Mesendoderm (in vitro differentiated cells): ENCODE measurements around the gene ADH6.
"Not testable (repeated sequence)": the region's sequence is repeated elsewhere in the genome, so short reads cannot be mapped to it uniquely, and the experiment has no call there.

Experiments used
- DNase-seq: peaks from one replicate; pipeline ENCODE4 v3.0.0; 2013
- H2AK5ac ChIP-seq: 2 replicates; pipeline ENCODE4 v1.6.1; 2013; ENCODE audit warnings: low read length, inconsistent platforms
- H2BK120ac ChIP-seq: 2 replicates; pipeline ENCODE4 v1.6.1; 2013; ENCODE audit warnings: low read depth, mild to moderate bottlenecking, low read length, moderate library complexity, mixed read lengths
- H2BK15ac ChIP-seq: replicated peaks from 2 replicates; pipeline ENCODE4 v1.6.1; 2013; ENCODE audit warnings: low read depth, mild to moderate bottlenecking, moderate library complexity
- H2BK5ac ChIP-seq: 2 replicates; pipeline ENCODE4 v1.6.1; 2013; ENCODE audit warnings: low read length, inconsistent platforms
- H3K18ac ChIP-seq: 2 replicates; pipeline ENCODE4 v1.6.1; 2013; ENCODE audit warnings: mild to moderate bottlenecking, low read length, mixed read lengths
- H3K23ac ChIP-seq: one replicate; pipeline ENCODE4 v1.6.1; 2013; ENCODE audit warnings: low read length
- H3K27ac ChIP-seq: 2 replicates; pipeline ENCODE4 v1.5.1; 2013; ENCODE audit warnings: low read depth, mild to moderate bottlenecking, inconsistent platforms, low read length, moderate library complexity
- H3K27me3 ChIP-seq: 2 replicates; pipeline ENCODE4 v1.6.1; 2013; ENCODE audit warnings: low read length, control low read depth, mild to moderate bottlenecking, inconsistent platforms; ENCODE audit not compliant: insufficient read depth, poor library complexity
- H3K36me3 ChIP-seq: 2 replicates; pipeline ENCODE4 v1.6.1; 2013; ENCODE audit warnings: low read length, inconsistent platforms; ENCODE audit not compliant: control insufficient read depth, insufficient read depth
- H3K4ac ChIP-seq: one replicate; pipeline ENCODE4 v1.6.1; 2013; ENCODE audit warnings: low read depth, mild to moderate bottlenecking, low read length, moderate library complexity
- H3K4me1 ChIP-seq: 2 replicates; pipeline ENCODE4 v1.6.1; 2013; ENCODE audit warnings: low read depth, low read length, inconsistent platforms; ENCODE audit not compliant: control insufficient read depth
- H3K4me2 ChIP-seq: 2 replicates; pipeline ENCODE4 v1.6.1; 2013; ENCODE audit warnings: low read length
- H3K4me3 ChIP-seq: 2 replicates; pipeline ENCODE4 v1.5.1; 2013; ENCODE audit warnings: mild to moderate bottlenecking, low read length
- H3K56ac ChIP-seq: one replicate; pipeline ENCODE4 v1.6.1; 2013; ENCODE audit warnings: low read length
- H3K79me1 ChIP-seq: 2 replicates; pipeline ENCODE4 v1.6.1; 2013; ENCODE audit warnings: low read length, inconsistent platforms
- H3K79me2 ChIP-seq: 2 replicates; pipeline ENCODE4 v1.6.1; 2013; ENCODE audit warnings: mild to moderate bottlenecking, low read length; ENCODE audit not compliant: control insufficient read depth, insufficient read depth
- H3K9ac ChIP-seq: 2 replicates; pipeline ENCODE4 v1.6.1; 2013; ENCODE audit warnings: low read length, inconsistent platforms
- H4K5ac ChIP-seq: one replicate; pipeline ENCODE4 v1.6.1; 2013; ENCODE audit warnings: low read length
- H4K8ac ChIP-seq: one replicate; pipeline ENCODE4 v1.6.1; 2013; ENCODE audit warnings: low read depth, mild to moderate bottlenecking, control low read depth, low read length, moderate library complexity
- WGBS: extraction: QIAGEN DNeasy Blood & Tissue Kit; methylation state at CpG from one replicate; pipeline ENCODE4 v1.1.7; 2013; ENCODE audit warnings: low lambda C conversion rate, missing lambda C conversion rate; ENCODE audit not compliant: insufficient coverage; ENCODE audit errors: extremely low coverage; 5-methylcytosine and 5-hydroxymethylcytosine counted together

Gene ADH6

DNA sequence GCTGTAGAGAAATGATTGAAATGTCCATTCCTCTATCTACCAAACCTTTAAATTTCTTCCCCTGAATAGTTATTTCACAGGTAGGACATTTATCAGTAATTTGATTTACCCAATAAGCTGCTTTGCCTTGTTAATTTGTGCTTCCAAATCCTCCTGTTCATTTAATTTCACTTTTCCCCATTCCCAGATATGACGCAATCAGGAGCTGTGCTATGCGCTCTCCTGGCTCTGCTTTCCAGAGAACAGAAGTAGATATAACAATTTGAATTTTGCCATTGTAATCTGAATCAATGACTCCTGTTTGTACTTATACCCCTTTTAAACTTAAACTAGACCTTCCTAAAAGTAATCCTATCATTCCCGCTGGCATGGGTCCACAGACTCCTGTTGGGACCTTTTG is 29.1 kb downstream of the ADH6 start:
- not testable (repeated sequence) for H3K4me3 ChIP-seq, H3K9ac ChIP-seq, H3K36me3 ChIP-seq, H2BK15ac ChIP-seq, H3K4ac ChIP-seq, H3K4me2 ChIP-seq, H3K27ac ChIP-seq, H3K56ac ChIP-seq, H2BK5ac ChIP-seq, H4K8ac ChIP-seq, H3K27me3 ChIP-seq, H3K23ac ChIP-seq, H3K4me1 ChIP-seq, H2BK120ac ChIP-seq, H3K18ac ChIP-seq, H3K79me1 ChIP-seq, H4K5ac ChIP-seq, H2AK5ac ChIP-seq, DNase-seq, H3K79me2 ChIP-seq
- no CpG with 5 or more reads among the region's 3 CpGs for WGBS

DNA sequence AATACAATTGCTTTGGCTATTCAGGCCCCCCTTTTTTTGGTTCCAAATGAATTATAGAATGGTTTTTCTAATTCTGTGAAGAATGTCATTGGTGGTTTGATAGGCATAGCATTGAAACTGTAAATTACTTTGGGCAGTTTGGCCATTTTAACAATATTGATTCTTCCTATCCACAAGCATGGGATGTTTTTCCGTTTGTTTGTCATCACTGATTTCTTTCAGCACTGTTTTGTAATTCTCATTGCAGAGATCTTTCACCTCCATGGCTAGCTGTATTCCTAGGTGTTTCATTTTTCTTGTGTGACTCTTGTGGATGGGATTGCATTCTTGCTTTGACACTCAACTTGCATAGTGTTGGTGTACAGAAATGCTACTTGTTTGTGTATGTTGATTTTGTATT is 33.0 kb downstream of the ADH6 start:
- Histone ChIP-seq H3K27ac (no peak overlapping the region), H3K4me3 (no peak overlapping the region), H3K23ac (no peak overlapping the region), H3K4me1 (no peaks in the 10 kb centered on the region), H4K5ac (no peak overlapping the region), H3K56ac (no peak overlapping the region), H4K8ac (no peak overlapping the region), H3K9ac (no peak overlapping the region), H2AK5ac (no peak overlapping the region), H2BK120ac (no peak overlapping the region), H2BK15ac (no peak overlapping the region), H3K4ac (no peak overlapping the region), H3K79me2 (no peaks in the 10 kb centered on the region), H3K27me3 (no peaks in the 10 kb centered on the region), H2BK5ac (no peak overlapping the region), H3K36me3 (no peaks in the 10 kb centered on the region), H3K18ac (no peak overlapping the region), H3K4me2 (no peak overlapping the region), H3K79me1 (no peaks in the 10 kb centered on the region)
- no peak for DNase-seq
- no CpG with 5 or more reads among the region's 1 CpG for WGBS

DNA sequence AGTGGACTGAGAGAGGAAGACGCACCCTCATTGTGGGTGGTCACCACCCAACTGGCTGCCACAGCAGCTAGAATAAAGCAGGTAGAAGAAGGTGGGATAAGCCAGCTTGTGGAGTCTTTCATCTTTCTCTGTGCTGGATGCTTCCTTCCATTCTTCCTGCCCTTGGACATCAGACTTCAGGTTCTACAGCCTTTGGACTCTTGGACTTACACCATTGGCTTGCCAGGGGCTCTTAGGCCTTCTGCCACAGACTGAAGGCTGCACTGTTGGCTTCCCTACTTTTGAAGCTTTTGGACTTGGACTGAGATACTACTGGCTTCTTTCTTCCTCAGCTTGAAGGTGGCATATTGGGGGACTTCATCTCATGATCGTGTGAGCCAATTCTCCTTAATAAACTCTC is 33.5 kb downstream of the ADH6 start:
- H2BK120ac ChIP-seq: no peak overlapping the region
- H4K5ac ChIP-seq: no peak overlapping the region
- no peak for DNase-seq
- no peak overlapping the region for H3K18ac ChIP-seq
- H3K4me1 ChIP-seq: no peaks in the 10 kb centered on the region
- H3K79me1 ChIP-seq: no peaks in the 10 kb centered on the region
- no peaks in the 10 kb centered on the region for H3K36me3 ChIP-seq
- H2BK15ac ChIP-seq: no peak overlapping the region
- no peak overlapping the region for H3K4ac ChIP-seq
- no peaks in the 10 kb centered on the region for H3K79me2 ChIP-seq
- WGBS: no CpG with 5 or more reads among the region's 2 CpGs
- H2AK5ac ChIP-seq: no peak overlapping the region
- no peak overlapping the region for H4K8ac ChIP-seq
- no peak overlapping the region for H3K4me3 ChIP-seq
- no peak overlapping the region for H3K4me2 ChIP-seq
- no peak overlapping the region for H3K27ac ChIP-seq
- no peak overlapping the region for H3K56ac ChIP-seq
- H2BK5ac ChIP-seq: no peak overlapping the region
- no peak overlapping the region for H3K9ac ChIP-seq
- no peaks in the 10 kb centered on the region for H3K27me3 ChIP-seq
- no peak overlapping the region for H3K23ac ChIP-seq

DNA sequence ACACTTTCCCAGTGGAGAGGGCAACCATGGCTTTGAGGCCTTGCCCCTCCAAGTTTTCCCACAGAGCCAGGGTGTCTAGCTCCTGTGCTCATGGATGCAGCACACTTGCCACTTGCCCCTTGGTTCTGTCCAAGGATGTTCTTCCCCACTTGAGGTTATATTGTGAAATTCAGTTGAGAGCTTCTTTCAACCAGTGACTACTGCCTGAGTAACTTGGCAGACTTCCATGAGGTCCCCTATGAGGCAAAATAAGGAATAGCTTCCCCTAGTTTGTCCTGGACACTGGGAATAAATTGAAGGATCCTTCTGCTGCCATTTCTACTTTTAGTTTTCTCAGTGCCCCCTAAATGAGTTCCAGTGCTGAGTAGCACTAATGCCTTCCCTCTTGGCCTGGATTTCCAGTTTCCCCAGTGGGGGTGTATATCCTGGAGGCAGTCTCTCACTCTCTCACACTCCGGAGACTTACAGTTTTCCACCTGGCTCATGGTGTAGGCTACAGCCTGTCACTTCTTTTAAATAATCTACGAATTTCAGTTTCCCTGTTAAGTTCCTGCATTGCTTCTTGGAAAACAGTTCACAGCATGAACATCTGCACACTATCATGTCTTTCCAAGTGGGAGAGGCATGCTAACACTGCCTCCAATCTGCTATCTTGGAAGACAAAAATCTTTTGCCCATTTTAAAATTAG is 38.5 kb downstream of the ADH6 start:
- Histone ChIP-seq H3K4ac (no peak overlapping the region), H3K27ac (no peak overlapping the region), H2BK15ac (no peak overlapping the region), H3K79me1 (no peaks in the 10 kb centered on the region), H3K79me2 (no peaks in the 10 kb centered on the region), H4K8ac (no peak overlapping the region), H3K9ac (no peak overlapping the region), H3K23ac (no peak overlapping the region), H3K4me2 (no peak overlapping the region), H2BK5ac (no peak overlapping the region), H4K5ac (no peak overlapping the region), H3K4me3 (no peak overlapping the region), H2AK5ac (no peak overlapping the region), H3K56ac (no peak overlapping the region), H3K4me1 (no peaks in the 10 kb centered on the region), H3K18ac (no peak overlapping the region), H3K36me3 (no peaks in the 10 kb centered on the region), H2BK120ac (no peak overlapping the region), H3K27me3 (no peaks in the 10 kb centered on the region)
- DNase-seq: no peak
- no CpG with 5 or more reads among the region's 2 CpGs for WGBS

DNA sequence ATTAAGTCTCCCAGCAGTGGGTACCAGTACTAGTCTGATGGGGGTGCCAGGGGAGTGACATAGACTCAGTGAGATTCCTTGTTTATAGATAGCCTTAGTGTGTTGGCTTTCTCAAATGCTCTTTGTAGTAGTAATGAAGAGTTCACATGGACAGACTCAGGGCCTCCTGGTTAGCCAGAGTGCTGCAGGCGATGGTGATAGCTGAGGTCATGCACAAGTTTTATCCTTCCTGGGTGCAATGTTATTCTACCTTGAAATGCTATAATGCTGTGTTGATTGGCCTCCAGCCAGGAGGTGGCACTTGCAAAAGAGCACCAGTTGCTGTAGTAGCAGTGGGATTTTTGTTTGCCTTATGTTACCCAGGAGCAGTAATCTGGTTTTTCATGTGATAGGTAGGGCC is 39.4 kb downstream of the ADH6 start:
- Histone ChIP-seq H3K4me1 (no peaks in the 10 kb centered on the region), H2AK5ac (no peak overlapping the region), H3K4me3 (no peak overlapping the region), H3K27me3 (no peaks in the 10 kb centered on the region), H3K36me3 (no peaks in the 10 kb centered on the region), H3K23ac (no peak overlapping the region), H3K4ac (no peak overlapping the region), H3K79me2 (no peaks in the 10 kb centered on the region), H3K18ac (no peak overlapping the region), H3K27ac (no peak overlapping the region), H2BK120ac (no peak overlapping the region), H3K56ac (no peak overlapping the region), H2BK5ac (no peak overlapping the region), H4K5ac (no peak overlapping the region), H3K4me2 (no peak overlapping the region), H2BK15ac (no peak overlapping the region), H4K8ac (no peak overlapping the region), H3K79me1 (no peaks in the 10 kb centered on the region), H3K9ac (no peak overlapping the region)
- WGBS: no CpG with 5 or more reads among the region's 1 CpG
- no peak for DNase-seq

DNA sequence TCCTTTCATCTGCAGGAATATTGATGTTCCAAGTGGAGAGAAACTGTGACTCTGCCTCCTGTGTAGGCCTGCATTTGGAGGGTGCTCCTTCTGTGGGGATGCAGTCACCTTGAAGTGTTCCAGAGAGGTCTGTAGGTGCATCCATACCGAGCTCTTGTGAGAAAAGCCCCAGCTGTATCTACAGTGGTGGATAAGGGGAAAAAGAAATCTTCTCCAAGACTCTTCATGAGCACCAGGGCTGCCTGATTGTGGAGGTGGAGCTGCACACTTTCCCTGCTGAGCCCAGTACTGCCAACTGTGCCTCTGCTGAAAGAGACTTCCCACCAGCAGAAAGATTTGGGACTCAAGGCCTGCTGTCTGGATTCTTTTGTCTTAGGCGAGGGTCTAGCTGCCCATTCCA is 39.9 kb downstream of the ADH6 start:
- H3K36me3 ChIP-seq: no peaks in the 10 kb centered on the region
- no peak overlapping the region for H3K27ac ChIP-seq
- no peak overlapping the region for H3K56ac ChIP-seq
- H2BK5ac ChIP-seq: no peak overlapping the region
- H3K79me1 ChIP-seq: no peaks in the 10 kb centered on the region
- no peak overlapping the region for H3K18ac ChIP-seq
- no peak overlapping the region for H3K4me3 ChIP-seq
- H3K4me1 ChIP-seq: no peaks in the 10 kb centered on the region
- no peak overlapping the region for H4K5ac ChIP-seq
- H3K27me3 ChIP-seq: no peaks in the 10 kb centered on the region
- H3K4ac ChIP-seq: no peak overlapping the region
- no peak overlapping the region for H2AK5ac ChIP-seq
- WGBS: no CpG with 5 or more reads among the region's 2 CpGs
- no peak overlapping the region for H2BK120ac ChIP-seq
- H2BK15ac ChIP-seq: no peak overlapping the region
- H3K9ac ChIP-seq: no peak overlapping the region
- no peaks in the 10 kb centered on the region for H3K79me2 ChIP-seq
- H4K8ac ChIP-seq: no peak overlapping the region
- no peak overlapping the region for H3K23ac ChIP-seq
- no peak for DNase-seq
- no peak overlapping the region for H3K4me2 ChIP-seq
